ENCODE data around the gene SDS. TPM values are rescaled to one million over a fixed set of nuclear protein-coding genes. Genes with fewer than 3 reads are reported as not detected.

SDS gene
- total and polyA plus RNA-seq, 2 experiments from 2014 or later, result not detected

DNA sequence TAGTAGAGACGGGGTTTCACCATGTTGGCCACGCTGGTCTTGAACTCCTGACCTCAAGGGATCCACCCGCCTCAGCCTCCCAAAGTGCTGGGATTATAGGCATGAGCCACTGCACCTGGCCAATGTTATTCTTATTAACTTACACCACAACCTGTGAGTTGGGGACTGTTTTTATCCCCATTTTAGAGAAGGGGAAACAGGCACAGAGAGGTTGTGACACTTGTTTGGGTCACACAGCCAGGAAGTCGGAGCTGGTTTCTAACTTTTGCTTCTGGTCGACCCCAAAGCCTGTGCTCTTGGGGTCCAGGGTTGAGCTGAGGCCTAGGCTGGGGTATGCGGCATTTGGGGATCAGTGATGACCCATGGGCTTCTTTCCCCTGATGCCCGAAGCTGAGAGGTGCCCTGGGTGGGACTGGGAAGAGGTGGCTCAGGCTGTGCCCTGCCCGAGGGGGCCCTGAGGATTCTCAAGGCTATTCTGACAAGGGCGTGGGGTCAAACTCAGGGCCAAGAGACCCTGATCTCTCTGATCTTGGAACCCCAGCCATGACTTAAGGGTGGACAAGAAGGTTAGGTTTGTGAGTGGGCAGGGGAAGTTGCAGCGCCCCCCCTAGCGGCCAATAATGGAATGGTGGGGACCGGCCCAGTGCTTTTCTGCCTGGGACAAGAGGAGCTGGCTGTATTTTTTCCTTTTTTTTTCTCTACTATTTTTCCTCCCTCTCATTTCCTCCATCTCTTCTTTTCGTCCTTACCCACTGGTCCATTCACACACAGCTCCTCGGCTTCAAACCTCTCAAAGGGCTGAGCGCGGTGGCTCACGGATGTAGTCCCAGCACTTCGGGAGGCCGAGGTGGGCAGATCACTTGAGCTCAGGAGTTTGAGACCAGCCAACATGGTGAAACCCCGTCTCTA, 21.5 kb upstream of the SDS start:
- no peak overlapping the region for H3K27ac ChIP-seq
- H3K79me2 ChIP-seq (ENCODE audit: insufficient read depth), result no peaks in the 10 kb centered on the region
- no peaks in the 10 kb centered on the region for H3K27me3 ChIP-seq (replicated peaks; ENCODE audit: insufficient read depth)
- H4K20me1 ChIP-seq (ENCODE audit: insufficient read depth), result no peaks in the 10 kb centered on the region
- H3K36me3 ChIP-seq (ENCODE audit: low read depth), result no peaks in the 10 kb centered on the region
- no peak overlapping the region for H3K4me3 ChIP-seq
- H3K4me1 ChIP-seq (ENCODE audit: insufficient read depth), result 0 out of 2 replicates have a peak, but pooled peaks cover 5% of the 10 kb centered on the region
- no peak overlapping the region for H3K4me2 ChIP-seq (ENCODE audit: unreplicated experiment)
- no peak overlapping the region for H2AFZ ChIP-seq
- in situ Hi-C loops (cut with MboI), result loop anchor here (10.0 kb wide), 1 partner anchor 230 kb away; no protein-coding TSS in a partner anchor
- peak; percentile 61 for DNase-seq
- H3K9ac ChIP-seq, result no peak overlapping the region
- H3F3A ChIP-seq (ENCODE audit: insufficient read depth), result no peaks in the 10 kb centered on the region
- no peak for TF ChIP-seq EZH2 (IDR thresholded peaks at IDR 0.05; ENCODE audit: insufficient read depth, poor library complexity, severe bottlenecking)
- 48 to 58% methylated on average over 19 to 20 of the region's 20 CpGs for WGBS, 2 experiments (ENCODE audit: low coverage in 1 of 2, low lambda C conversion rate in 2 of 2, missing lambda C conversion rate in 2 of 2)
- H3K9me2 ChIP-seq (ENCODE audit: insufficient read depth), result no peaks in the 10 kb centered on the region
- H3K9me3 ChIP-seq (ENCODE audit: low read depth), result no peaks in the 10 kb centered on the region

- no peak for DNase-seq
- H3K79me2 ChIP-seq (ENCODE audit: insufficient read depth), result no peaks in the 10 kb centered on the region
- TF ChIP-seq EZH2phosphoT487 (IDR thresholded peaks at IDR 0.05; ENCODE audit: insufficient read depth, low read depth), result no peak
- TF ChIP-seq EZH2 (IDR thresholded peaks at IDR 0.05; ENCODE audit: insufficient read depth, poor library complexity, severe bottlenecking), result no peak
- no peak overlapping the region for H3K4me2 ChIP-seq (ENCODE audit: unreplicated experiment)
- H3K27ac ChIP-seq, result no peak overlapping the region
- no peak overlapping the region for H3K9ac ChIP-seq
- H3K9me2 ChIP-seq (ENCODE audit: insufficient read depth), result no peaks in the 10 kb centered on the region
- H4K20me1 ChIP-seq (ENCODE audit: insufficient read depth), result no peaks in the 10 kb centered on the region
- 67 to 93% methylated on average over 1 of the region's 1 CpG for WGBS, 2 experiments (ENCODE audit: low coverage in 1 of 2, low lambda C conversion rate in 2 of 2, missing lambda C conversion rate in 2 of 2)
- in situ Hi-C loops (cut with MboI), result loop anchor here (10.0 kb wide), 1 partner anchor 230 kb away; no protein-coding TSS in a partner anchor
- no peaks in the 10 kb centered on the region for H3K36me3 ChIP-seq (ENCODE audit: low read depth)
- no peaks in the 10 kb centered on the region for H3F3A ChIP-seq (ENCODE audit: insufficient read depth)
- no peaks in the 10 kb centered on the region for H3K9me3 ChIP-seq (ENCODE audit: low read depth)
- 0 out of 2 replicates have a peak, but pooled peaks cover 5% of the 10 kb centered on the region for H3K4me1 ChIP-seq (ENCODE audit: insufficient read depth)
- no peak overlapping the region for H2AFZ ChIP-seq
- no peaks in the 10 kb centered on the region for H3K27me3 ChIP-seq (replicated peaks; ENCODE audit: insufficient read depth)
- no peak overlapping the region for H3K4me3 ChIP-seq
Measured at GRCh38 chr12:113424456-113424855, 20.8 kb upstream of the SDS start.

DNA sequence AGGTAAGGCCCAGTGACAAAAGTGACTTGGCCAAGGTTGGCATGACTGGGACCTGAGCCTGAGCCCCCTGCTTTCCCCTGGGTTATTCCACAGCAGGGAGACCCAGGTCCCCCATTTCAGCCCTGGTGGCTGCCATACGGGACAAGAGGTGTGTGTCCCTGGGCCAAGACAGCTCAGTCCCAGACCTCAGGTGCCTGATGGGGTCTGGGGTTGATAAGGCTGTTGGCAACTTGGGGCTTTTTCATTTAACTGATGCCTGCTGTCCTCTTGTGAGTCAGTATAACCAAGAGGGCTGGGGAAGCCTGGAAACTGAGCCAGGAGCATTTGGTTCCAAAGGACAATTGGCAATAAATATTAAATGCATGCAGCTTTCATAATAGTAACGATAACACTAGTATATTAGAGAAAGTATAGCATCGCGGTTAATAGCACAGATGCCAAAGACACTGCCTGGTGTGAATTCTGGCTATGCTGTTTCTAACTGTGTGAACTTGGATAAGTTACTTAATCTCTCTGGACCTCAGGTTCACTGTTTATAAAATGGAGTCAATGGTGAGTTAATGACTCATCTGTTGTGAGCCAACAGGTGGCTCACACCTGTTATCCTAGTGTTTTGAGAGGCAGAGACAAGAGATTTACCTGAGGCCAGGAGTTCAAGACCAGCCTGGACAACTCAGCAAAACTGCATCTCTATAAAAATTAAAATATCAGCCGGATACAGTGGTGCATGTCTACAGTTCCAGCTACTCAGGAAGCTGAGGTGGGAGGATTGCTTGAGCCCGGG, 19.4 kb upstream of the SDS start:
- Histone ChIP-seq H3K9me2 (ENCODE audit: insufficient read depth) (no peaks in the 10 kb centered on the region), H2AFZ (0 out of 2 replicates have a peak overlapping the region, but pooled peaks have one; percentile 77), H3K9me3 (ENCODE audit: low read depth) (no peaks in the 10 kb centered on the region), H3K27ac (no peak overlapping the region), H3K36me3 (ENCODE audit: low read depth) (no peaks in the 10 kb centered on the region), H3K9ac (peak overlapping the region; percentile 87), H4K20me1 (ENCODE audit: insufficient read depth) (no peaks in the 10 kb centered on the region), H3K4me2 (ENCODE audit: unreplicated experiment) (peak overlapping the region; percentile 91), H3F3A (ENCODE audit: insufficient read depth) (no peaks in the 10 kb centered on the region), H3K79me2 (ENCODE audit: insufficient read depth) (no peaks in the 10 kb centered on the region), H3K4me3 (peak overlapping the region; percentile 78), H3K4me1 (ENCODE audit: insufficient read depth) (0 out of 2 replicates have a peak, but pooled peaks cover 5% of the 10 kb centered on the region), H3K27me3 (replicated peaks; ENCODE audit: insufficient read depth) (no peaks in the 10 kb centered on the region)
- in situ Hi-C loops (cut with MboI), result loop anchor here (10.0 kb wide), 1 partner anchor 228 kb away; no protein-coding TSS in a partner anchor
- WGBS, 2 experiments (ENCODE audit: low coverage in 1 of 2, low lambda C conversion rate in 2 of 2, missing lambda C conversion rate in 2 of 2), result 68 to 70% methylated on average over 6 of the region's 6 CpGs
- TF ChIP-seq EZH2 (IDR thresholded peaks at IDR 0.05; ENCODE audit: insufficient read depth, poor library complexity, severe bottlenecking) (no peak), EZH2phosphoT487 (IDR thresholded peaks at IDR 0.05; ENCODE audit: insufficient read depth, low read depth) (no peak)
- no peak for DNase-seq
